GM18868 (cell line): ENCODE data around the gene NFATC2.
"Not testable (repeated sequence)": the region's sequence is repeated elsewhere in the genome, so short reads cannot be mapped to it uniquely, and the experiment has no call there.

Experiments
- ATAC-seq: cut with Tn5 transposase; IDR thresholded peaks from one replicate; pipeline ENCODE4 v1.9.1; 2021; ENCODE audit warnings: mild to moderate bottlenecking, moderate library complexity; ENCODE audit not compliant: unreplicated experiment

Gene NFATC2

DNA sequence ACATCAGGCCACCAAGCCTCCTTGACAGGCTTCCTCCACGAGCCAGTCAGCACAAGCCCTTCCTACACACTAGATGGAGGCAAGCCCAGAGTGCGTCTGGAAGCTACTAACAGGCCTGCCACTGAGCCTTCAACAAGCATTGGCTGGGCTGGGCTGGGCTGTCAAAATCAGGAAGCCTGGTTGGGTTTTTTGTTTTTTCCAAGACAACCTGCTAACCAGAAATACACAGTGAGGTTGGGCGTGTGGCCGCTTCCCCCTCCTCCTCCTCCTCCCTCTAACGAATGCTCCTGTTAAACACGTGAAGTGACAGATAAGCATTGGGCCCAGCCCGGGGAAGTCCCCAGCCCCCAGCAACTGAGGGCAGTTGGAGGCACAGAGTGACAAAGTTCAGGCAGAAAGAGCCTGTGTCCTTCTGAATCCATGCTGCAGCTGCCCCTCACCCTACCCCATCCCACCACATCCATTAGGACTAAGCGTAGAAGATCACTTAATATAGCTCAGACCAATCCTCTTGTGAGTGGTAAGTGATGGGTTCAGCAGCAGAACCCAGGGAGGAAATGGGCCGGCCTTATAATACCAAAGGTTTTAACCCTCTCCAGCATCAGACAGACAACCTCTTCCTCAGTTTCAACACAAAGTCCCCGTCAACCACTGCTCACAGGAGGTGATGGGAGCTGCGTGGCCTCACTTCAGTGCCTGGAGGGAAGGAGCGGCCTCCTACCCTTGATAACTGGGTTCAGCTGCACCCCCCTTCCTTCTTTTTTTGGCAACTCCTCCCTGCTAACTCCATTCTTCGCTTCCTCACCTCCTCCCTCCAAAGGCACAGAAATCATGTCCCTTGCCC is 1.1 kb downstream of the NFATC2 start:
- ATAC-seq: peak; percentile 51

DNA sequence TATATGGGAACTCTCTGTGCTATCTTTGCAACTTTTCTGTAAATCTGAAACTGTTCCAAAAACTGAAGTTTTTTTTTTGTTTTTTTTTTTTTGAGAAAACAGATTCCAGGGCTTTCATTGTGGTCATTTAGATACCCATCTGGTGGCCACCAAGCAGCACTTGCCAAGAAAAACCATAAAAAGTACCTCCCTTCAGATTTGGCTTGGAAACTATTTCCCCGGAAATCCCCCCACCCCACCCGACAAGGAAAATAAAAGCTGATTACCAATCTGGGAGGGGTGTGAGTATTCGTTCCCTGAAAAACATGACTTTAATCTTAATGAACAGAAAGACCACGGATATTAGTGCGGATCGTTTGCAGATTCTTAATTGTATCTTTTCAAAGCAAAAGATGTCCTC is 1.9 kb downstream of the NFATC2 start:
- ATAC-seq: no peak

DNA sequence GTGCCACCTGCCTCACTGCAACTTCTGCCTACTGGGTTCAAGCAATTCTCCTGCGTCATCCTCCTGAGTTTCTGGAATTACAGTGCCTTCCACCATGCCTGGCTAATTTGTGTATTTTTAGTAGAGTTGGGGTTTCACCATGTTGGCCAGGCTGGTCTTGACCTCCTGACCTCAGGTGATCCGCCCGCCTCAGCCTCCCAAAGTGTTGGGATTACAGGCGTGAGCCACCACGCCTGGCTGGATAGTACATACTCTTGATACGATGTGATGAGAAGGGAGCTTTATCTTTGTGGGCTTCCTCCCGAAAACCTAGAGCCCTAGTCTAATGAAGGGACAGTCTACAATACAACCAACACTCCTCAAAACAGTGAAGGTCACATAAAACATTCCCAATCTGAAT is 2.4 kb downstream of the NFATC2 start:
- ATAC-seq: not testable (repeated sequence)

DNA sequence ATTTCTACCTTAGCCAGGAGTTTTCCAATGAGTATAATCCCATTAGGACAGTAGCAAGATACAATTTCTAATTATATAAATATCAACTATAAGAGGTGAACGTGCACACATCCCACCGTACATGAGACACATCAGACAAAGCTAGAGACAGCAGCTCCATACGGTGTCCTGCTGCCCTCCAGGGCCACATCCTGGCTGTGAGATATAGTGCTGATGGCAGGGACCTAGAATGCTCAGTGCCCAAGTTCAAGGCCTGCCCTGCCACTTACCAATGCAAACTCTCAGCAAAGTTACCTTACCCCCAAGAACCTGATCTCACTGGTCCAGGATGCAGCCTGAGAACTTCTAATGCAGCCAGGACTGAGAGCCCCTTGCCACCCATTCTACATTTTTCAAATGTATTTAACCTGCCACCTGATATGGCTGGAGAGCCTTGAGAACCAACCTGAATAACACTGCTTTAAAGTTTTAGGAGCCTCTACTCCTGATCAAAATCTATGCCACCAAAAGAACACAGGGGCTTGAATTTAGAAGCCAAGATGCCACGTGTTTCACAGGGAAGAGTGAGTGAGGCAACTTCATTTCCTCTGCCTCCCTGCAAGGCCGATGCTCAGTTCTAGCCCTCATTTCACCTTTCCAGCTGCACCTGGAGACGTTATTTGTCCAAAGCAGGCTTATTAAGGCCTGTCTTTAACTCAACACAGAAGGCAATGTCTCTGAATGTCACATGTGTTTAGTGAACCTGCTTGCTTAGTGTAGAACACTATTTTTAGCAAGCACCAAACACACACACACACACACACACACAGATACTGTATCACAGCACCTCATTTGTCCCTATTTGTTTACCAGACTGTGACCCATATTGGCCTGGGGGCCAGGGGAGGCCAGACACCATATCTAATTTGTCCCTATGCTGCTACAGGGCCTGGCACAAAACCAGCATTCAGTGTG is 6.1 kb downstream of the NFATC2 start:
- ATAC-seq: no peak

DNA sequence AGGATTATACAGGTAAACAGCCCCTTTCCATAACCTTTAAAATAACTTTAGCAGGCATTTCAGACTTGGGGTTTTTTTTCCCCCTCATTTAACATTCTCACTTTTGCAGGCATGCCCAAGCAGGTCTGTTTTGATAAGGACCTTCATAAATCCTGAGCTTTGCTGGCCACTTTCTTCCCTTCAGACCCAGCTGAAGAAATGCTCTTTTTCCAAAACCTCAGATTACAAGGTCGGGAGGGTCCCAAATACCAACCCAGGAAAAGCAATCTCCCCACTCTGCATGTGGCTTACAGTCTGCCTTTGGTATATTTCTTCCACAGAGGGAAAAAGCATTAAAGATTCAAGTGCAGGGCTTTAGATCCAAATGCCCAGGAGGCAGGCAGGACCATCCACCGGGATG is 6.8 kb downstream of the NFATC2 start:
- no peak for ATAC-seq

DNA sequence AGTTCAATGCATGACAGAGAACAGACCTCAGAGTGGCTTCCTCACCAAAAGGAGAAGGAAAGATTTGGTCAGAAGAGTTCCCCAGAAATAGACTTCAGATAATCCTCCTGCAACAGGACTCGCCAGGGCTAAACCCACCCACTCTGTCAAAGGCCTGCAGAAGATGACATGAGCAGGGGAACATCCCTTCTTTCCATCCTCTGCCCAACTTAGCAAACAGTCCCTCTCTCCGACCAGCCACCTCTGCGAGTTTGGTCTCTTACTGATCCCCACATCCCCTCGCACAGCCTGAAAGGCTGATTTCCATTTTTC is 7.5 kb downstream of the NFATC2 start:
- no peak for ATAC-seq

DNA sequence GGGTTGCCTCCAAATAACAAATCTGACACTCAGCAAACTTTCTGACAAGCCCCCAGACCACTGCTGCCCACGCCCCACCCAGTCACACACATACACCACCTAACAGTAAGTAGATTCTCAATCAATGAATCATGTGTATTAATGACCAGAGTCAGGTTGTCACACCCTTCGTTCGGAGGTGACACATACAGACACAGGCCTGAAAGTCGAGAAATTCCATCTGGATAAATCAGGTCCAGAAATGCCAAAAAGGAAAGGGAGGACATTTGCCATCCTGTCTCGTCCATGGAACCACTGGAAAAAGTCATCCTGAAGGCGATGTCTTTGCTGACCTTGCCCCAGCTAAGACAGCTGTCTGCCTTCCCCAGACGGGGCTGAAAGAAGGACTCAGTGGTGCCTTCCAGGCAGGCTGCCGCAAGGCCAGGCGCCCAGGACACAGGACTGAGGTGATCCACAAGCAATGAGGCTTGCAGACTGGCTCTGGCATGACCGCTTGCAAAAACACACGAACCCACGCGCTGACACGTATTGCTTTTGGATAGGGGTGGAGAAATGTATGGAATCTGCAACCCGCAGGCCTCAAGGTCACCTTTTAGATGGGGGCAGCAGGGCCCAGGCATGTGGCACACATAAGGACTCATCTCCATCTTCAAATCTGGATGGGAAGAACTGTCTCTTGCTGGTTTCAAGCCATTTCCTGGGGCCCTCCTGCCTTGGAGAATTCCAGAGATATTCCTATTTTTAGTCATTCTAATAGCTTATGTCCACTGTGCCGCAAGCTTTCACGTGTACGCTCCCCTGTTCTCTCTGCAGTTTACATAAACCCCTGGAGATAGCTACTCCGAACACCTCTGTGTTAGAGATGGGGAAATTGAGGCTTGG is 9.0 kb downstream of the NFATC2 start:
- no peak for ATAC-seq

DNA sequence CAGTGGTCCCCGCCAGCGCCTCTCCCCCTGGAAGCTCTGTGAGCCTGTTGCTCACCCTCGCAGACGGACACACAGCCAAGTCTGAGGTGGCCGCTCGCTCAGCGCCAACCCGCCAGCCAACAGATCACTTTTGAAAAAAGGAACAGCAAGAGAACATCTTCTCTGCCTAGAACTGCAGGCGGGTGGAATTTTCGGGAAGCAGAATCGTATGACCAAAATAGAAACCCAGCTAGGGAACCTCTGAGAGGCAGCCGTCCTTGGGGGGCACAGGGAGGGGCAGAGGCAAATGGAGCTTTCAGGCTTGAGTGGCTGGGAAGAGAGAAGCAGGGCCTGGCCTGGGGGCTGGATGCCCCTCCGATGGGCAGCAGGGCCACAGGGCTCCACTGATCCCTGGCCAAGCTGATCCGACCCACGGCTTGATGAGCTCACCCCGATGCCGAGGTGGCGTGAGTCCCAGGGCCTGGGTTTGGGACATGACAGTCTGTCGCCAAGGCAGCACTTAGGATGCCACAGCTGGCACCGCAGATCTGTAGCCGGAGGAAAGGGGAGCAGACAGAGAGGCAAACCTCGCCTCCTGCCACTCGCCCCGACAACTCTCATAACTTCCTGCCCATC is 9.8 kb downstream of the NFATC2 start:
- ATAC-seq: no peak

DNA sequence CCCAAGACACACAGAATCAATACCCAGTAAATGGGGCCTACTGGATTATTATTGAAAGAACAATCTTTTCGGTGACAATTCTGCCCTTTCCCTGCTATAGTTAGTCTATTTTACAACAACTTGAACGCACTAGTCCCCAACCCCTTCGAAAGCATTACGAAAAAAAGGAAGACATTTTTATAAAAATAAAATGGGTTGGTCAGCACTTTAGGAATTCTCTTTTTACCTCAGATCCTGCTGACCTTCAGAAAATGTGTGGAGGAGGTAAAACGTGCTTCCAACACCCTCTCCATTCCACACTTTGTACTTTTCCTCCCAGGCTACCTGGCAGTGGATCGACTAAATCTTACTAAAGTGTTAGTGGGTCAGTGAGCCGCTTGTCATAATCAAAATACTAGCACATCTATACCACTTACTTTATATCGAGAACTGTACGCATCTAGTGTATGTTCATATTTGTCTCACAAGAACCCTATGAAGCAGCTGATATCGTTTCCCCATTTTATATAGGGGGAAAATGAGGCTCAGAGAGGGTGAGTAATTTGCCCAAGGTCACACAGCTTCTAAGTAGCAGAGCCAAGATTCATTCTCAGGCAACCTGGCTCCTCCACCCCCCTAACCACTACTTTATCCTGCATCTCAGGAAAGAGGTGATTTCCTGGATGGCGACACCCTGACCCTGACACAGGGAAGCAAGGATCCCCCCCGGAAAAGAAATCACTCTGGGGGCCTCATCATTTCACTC is 10.6 kb downstream of the NFATC2 start:
- ATAC-seq: no peak

DNA sequence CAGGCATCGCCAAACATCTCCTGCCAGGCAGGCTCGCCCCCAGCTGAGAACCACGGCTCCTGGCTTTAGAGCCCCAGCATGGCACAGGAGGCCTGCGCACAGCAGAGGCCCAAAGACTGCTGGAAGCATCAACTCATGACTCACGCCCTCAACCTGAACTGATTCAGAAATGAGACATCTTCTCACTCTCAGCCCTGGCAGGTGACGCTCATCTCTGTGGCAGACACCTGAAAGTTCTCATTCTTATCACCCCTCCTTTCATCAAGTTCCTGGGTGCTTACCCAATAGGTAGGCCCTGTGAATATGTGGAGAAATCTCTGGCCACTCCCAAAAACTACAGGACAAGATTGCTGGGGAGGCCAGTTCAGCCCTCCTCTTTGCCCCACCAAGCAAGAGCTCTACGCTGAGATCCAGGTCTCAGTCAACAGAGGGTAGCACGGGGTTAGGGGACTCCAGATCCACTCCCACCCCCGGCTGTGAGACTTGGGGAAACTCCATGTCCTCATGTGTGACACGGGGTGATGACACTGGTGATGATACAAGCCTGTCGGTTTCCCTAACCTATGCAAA is 11.3 kb downstream of the NFATC2 start:
- ATAC-seq: peak; percentile 77

DNA sequence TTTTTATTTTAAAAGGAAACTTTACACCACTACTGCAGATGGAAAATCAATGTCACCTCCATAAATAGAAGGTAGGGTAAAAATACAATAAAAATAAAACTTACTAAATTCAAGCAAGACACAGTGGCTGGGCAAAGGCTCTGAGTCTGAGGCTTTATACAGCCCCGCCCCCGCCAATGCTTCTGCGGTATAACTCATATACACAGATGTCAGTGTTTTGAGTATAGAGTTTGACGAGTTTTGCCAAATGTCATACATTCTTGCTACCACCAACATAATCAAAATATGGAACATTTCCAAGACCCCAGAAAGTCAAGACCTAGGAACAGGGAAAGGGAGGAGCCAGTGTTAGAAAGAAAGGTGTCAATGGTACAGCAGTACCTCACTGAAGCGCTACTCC is 12.8 kb downstream of the NFATC2 start:
- ATAC-seq: no peak

DNA sequence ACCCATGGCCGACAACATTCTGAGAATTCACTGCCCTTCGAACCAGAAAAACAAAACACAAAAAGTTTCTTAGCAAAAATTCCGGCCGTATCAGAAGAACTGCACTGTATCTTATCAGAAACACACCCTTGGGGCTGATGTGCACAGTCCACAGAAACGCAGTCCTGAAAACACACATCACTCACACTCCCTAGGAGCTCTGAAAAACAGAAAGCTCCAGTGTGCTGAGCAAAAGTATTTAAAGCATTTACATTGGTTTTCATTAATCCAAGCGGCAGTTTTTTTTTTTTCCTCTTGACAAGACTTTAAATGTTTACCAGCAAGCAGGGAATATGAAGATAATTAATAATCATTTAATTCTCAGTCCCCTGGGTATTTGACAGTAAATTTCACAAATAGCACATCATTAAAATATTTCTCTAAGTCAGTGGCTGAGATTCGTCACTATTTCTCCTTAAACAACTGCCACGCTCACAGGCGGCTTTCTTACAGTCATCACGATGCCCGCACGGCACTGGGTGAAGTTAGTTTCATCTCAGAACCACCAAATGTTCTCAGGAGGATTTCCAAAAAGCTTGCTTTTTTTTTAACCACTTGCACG is 13.3 kb downstream of the NFATC2 start:
- ATAC-seq: no peak

DNA sequence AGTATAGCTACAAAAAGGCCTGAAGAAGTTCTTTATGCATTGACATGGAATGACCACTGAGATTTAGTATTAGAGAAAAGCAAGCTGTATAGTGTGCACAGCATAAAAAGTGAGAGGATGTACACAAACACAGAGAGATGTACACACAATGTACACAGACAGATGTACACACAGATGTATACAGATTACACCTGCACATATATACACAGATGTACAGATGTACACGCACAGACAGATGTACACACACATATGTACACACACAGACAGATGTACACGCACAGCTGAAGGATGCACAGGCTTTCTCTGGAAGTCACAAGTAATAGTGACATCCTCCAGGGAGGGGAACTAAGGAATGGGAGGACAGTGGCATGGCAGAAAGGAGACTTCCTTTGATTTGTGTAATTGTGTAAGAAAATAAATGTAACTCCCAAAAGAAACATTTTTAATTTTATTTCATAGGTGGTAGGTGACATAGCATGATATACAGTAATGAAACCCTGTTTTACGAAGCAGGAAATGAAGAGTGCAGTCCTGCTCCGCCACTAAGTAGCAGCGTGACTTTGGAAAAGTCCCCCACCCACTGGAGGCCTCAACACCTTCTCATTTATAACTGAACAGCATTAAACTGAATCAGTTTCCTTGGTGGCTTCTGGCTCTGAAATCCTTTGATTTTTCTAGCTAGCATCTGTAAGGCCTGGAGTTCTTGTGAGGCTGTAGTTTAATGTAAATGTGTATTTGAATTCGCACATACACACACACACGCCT is 14.1 kb downstream of the NFATC2 start:
- ATAC-seq: no peak

DNA sequence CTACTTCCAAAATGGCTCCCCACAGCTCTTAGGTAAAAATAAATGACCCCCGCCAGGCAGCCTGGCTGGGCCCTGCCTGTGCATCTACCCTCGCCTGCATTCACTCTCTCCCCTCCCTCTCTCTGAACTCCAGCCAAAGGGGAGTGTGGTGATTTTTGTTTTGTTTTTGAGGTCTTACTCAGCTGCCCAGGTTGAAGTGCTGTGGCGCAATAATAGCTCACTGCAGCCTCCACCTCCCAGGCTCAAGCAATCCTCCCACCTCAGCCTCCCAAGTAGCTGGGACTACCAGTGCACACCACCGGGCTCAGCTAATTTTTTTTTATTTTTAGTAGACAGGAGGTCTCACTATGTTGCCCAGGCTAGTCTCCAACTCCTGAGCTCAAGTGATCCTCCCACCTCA is 15.8 kb downstream of the NFATC2 start:
- no peak for ATAC-seq

DNA sequence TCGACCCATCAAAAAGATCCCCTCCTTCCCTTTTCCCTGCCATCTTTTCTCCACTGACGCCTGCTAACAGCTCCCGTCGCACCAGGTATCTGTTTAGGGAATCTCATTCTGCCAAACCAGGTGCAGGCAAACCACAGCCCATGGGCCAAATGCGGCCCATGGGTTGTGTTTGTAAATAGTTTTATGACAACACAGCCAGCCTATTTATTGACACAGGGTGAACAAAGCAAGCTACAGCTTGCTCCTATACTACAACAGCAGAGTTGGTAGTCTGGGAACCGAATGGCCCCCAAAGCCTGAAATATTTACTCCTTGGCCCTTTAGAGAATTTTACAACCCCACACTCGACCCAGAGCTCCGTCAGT is 16.4 kb downstream of the NFATC2 start:
- peak; percentile 4 for ATAC-seq

DNA sequence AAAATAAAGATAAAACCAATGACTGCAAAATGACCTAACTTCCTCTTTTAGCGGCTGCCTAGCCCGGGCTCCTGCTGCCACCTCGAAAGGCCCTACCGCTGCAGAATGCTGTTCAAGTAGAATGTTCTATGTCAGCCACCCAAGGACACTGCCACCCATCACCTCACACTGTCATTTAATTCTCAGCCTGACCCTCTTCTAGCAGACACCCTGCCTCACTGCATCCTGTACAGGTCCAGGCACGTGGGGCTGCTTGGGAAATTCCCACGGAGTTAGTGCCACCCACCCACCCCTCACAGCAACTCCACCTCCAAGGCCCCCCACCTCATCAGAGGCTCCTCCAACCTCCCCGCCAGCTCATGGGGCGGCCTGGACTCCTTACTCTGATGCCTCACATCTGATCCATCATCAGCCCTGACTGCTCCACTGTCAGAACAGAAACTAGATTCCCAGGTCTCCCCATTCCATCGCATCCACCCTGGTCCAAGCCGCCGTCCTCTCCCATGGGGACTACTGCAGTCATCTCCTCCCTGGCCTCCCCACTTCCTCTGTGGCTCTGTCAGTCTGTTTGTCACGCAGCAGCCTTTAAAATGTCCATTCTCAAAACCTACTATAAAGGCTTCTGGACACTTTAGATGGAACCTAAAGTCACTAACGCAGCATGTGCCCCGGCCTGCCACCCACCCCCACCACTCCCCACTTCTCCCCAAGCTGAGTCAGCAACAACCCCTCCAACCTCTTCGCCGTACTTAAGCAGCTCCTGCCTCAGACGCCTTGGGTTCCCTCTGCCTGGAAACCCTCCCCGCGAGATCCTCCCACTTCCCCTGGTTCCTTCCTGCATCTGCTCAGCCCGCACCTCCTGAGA is 17.0 kb downstream of the NFATC2 start:
- ATAC-seq: peak; percentile 39

DNA sequence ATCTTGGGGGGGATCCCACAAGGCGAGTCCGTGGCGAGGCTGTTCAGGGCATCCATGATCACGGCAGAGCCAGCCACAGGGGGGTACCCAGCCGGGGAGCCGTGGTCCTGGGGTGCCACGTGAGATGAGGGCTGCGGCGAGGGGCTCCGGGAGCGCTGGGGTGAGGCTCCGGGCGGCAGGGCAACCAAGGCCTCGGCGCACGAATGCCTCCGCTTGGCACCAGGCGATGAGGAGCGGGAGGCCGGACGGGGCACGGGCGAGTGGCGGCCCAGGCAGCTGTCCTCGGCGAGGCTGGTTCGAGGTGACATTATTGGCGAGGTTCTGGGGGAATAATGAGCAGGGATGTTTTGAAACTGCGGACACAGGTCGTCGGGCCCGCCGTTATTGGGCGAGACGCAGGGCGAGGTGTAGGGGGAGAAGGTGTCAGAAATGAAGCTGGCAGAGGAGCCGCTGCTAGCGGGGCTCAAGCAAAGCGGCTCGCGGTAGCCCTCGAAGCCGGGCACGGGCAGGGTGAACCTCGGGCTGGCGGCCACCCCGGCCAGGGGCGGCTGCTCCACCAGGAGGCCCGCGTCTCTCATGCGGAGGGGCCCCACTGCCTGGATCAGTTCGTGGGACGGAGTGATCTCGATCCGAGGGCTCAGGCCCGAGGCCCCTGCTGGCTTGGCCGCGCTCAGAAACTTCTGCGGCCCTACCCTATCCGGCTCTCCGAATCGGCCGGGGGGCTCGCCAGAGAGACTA is 19.1 kb downstream of the NFATC2 start:
- no peak for ATAC-seq
